Testis (tissue), 3 donors: ENCODE measurements around the gene RIN2. TPM values are rescaled to one million over a fixed set of nuclear protein-coding genes. Genes with fewer than 3 reads are reported as not detected.

ENCODE experiments used
- DNase-seq: peaks from one replicate; pipeline ENCODE4 v3.0.0-alpha.2; 2019
- H3K27ac ChIP-seq, 2 donors: fragments of 200-600 bp; sonication (generic); one replicate each; pipeline ENCODE4 v1.5.1; 2019
- H3K27me3 ChIP-seq: fragments of 200-600 bp; sonication (generic); one replicate; pipeline ENCODE4 v1.5.1; 2019
- H3K36me3 ChIP-seq: fragments of 200-600 bp; sonication (generic); one replicate; pipeline ENCODE4 v1.5.1; 2017; ENCODE audit warnings: low read depth; ENCODE audit errors: missing control alignments
- H3K4me1 ChIP-seq: fragments of 200-600 bp; sonication (generic); one replicate; pipeline ENCODE4 v1.5.1; 2019
- H3K4me3 ChIP-seq, 2 donors: fragments of 200-600 bp; sonication (generic); one replicate each; pipeline ENCODE4 v1.5.1; 2017 to 2019
- H3K9me3 ChIP-seq: fragments of 200-600 bp; sonication (generic); one replicate; pipeline ENCODE4 v1.5.1; 2017
- POLR2A ChIP-seq: fragments of 450-650 bp; IDR thresholded peaks from one replicate; pipeline ENCODE4 v1.6.1; 2017; ENCODE audit warnings: antibody characterized with exemption, mild to moderate bottlenecking, moderate library complexity
- WGBS, 2 donors: methylation state at CpG; one replicate each; pipeline ENCODE4 v1.1.5; 2018; 5-methylcytosine and 5-hydroxymethylcytosine counted together
- intact Hi-C: fragments of 100-400 bp; cut with DNase I; formaldehyde crosslinking; loops from one replicate; pipeline ENCODE4 v1.15.1; 2023; ENCODE audit warnings: low total_unique reads
- polyA plus RNA-seq: library from polyadenylated mRNA; stranded (reverse); fragments of 350-450 nt; fragmentation: Illumina TruSeq; extraction: RNeasy Lipid Tissue Mini Kit (QIAGEN cat#74804); gene quantifications from one replicate; pipeline ENCODE4 v1.2.3, GENCODE V29; 2014; ENCODE audit warnings: low read depth, low replicate concordance; ENCODE audit not compliant: insufficient read depth
- total RNA-seq, 2 donors: library from RNA; depleted of rRNA; stranded (reverse); fragments of >200 nt; gene quantifications; one replicate each; pipeline ENCODE4 v1.2.3, GENCODE V29; 2016
- TF ChIP-seq, protein P1 (sequence below), 3 experiments: fragments of 450-650 bp in 2 of 3; fragments of 200-600 bp in 1 of 3; sonication (generic) in 1 of 3; IDR thresholded peaks; one replicate each; pipeline ENCODE4 v1.5.1; 2016 to 2019; ENCODE audit warnings: antibody characterized with exemption in 3 of 3, mild to moderate bottlenecking in 2 of 3, moderate library complexity in 1 of 3

Gene RIN2
- total and polyA plus RNA-seq, 3 donors from 2014 or later, result 9.1 to 29.2 (median 16.0) TPM

GRCh38 chr20:19767070-19767469, 9.0 kb downstream of the RIN2 start:
- Histone ChIP-seq H3K36me3 (no peaks in the 10 kb centered on the region), H3K4me1 (no peaks in the 10 kb centered on the region), H3K27ac (no peak overlapping the region), H3K9me3 (no peaks in the 10 kb centered on the region), H3K27me3 (no peaks in the 10 kb centered on the region), H3K4me3 (no peak overlapping the region)
- intact Hi-C loops, result no loop called here
- TF ChIP-seq, protein P1, sequence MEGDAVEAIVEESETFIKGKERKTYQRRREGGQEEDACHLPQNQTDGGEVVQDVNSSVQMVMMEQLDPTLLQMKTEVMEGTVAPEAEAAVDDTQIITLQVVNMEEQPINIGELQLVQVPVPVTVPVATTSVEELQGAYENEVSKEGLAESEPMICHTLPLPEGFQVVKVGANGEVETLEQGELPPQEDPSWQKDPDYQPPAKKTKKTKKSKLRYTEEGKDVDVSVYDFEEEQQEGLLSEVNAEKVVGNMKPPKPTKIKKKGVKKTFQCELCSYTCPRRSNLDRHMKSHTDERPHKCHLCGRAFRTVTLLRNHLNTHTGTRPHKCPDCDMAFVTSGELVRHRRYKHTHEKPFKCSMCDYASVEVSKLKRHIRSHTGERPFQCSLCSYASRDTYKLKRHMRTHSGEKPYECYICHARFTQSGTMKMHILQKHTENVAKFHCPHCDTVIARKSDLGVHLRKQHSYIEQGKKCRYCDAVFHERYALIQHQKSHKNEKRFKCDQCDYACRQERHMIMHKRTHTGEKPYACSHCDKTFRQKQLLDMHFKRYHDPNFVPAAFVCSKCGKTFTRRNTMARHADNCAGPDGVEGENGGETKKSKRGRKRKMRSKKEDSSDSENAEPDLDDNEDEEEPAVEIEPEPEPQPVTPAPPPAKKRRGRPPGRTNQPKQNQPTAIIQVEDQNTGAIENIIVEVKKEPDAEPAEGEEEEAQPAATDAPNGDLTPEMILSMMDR (IDR thresholded peaks at IDR 0.05), result no peak
- no peak for TF ChIP-seq POLR2A
- 67 to 84% methylated on average over 4 of the region's 4 CpGs for WGBS, 2 donors
- DNase-seq, result no peak

DNA sequence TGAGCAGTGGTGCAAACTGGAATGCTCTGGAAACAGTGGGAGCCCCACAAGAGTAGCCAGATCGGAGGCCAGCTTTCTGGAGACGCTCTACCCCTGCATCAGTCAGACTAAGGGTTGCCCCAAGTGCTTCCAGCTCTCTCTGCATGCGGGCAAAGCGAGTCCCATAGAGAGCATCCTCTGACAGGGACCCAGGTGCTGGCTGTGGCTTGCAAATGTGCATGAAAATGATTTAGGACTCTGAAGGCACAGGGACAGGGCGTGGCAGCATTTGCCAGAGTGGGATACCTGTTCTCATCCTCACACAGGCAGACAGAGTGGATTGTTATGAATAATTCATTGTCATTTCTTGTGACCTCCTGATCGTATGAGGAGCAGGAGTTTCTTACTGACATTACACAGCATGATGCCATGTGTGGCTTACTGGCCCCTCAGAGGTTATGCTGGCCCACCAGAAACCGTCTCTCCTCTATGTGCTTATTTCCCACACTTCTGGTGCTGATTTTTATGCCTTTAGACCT, 10.3 kb downstream of the RIN2 start:
- WGBS, 2 donors, result 91 to 95% methylated on average over 5 to 7 of the region's 7 CpGs
- H3K4me3 ChIP-seq, result no peak overlapping the region
- no peak overlapping the region for H3K27ac ChIP-seq
- intact Hi-C loops, result no loop called here
- DNase-seq, result no peak
- H3K27me3 ChIP-seq, result no peaks in the 10 kb centered on the region
- H3K4me1 ChIP-seq, result no peaks in the 10 kb centered on the region
- TF ChIP-seq, protein P1 (IDR thresholded peaks at IDR 0.05), result no peak
- TF ChIP-seq POLR2A, result no peak
- H3K36me3 ChIP-seq, result no peaks in the 10 kb centered on the region
- no peaks in the 10 kb centered on the region for H3K9me3 ChIP-seq

GRCh38 chr20:19769507-19769906, 11.4 kb downstream of the RIN2 start:
- intact Hi-C loops, result no loop called here
- H3K4me3 ChIP-seq, result no peak overlapping the region
- H3K36me3 ChIP-seq, result no peaks in the 10 kb centered on the region
- WGBS, 2 donors, result 81 to 89% methylated on average over 2 of the region's 2 CpGs
- TF ChIP-seq, protein P1 (IDR thresholded peaks at IDR 0.05), result no peak
- TF ChIP-seq POLR2A, result no peak
- no peak for DNase-seq
- H3K27ac ChIP-seq, result no peak overlapping the region
- no peaks in the 10 kb centered on the region for H3K4me1 ChIP-seq
- H3K9me3 ChIP-seq, result no peaks in the 10 kb centered on the region
- no peaks in the 10 kb centered on the region for H3K27me3 ChIP-seq

DNA sequence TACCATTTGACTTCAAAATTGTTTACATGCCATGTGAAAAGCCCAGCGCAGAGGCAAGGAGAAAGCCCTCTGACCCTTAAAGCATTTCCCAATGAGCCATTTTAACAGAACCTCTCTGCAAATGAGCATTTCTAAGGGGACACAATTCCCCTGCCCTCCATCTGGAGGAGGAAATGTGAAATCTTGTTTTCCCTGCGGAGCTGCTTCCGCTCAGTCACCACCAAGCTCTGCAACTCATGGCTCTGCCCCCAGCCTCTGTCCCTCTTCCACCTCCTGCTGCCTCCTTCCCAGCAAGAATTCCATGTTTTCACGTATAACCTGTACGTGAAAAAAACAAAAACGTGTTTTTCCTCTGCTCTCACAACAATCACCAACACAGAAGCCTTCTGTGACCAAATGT, 12.3 kb downstream of the RIN2 start:
- H3K27ac ChIP-seq, result no peak overlapping the region
- H3K27me3 ChIP-seq, result no peaks in the 10 kb centered on the region
- H3K4me1 ChIP-seq, result no peaks in the 10 kb centered on the region
- no peaks in the 10 kb centered on the region for H3K9me3 ChIP-seq
- H3K4me3 ChIP-seq, result no peak overlapping the region
- TF ChIP-seq, protein P1 (IDR thresholded peaks at IDR 0.05), result no peak
- TF ChIP-seq POLR2A, result no peak
- DNase-seq, result no peak
- no peaks in the 10 kb centered on the region for H3K36me3 ChIP-seq
- 74 to 87% methylated on average over 6 of the region's 6 CpGs for WGBS, 2 donors
- intact Hi-C loops, result no loop called here

- H3K4me3 ChIP-seq, result no peak overlapping the region
- no peaks in the 10 kb centered on the region for H3K27me3 ChIP-seq
- WGBS, 2 donors, result 100% methylated on average over 2 of the region's 2 CpGs
- no peak overlapping the region for H3K27ac ChIP-seq
- TF ChIP-seq, protein P1 (IDR thresholded peaks at IDR 0.05), result no peak
- TF ChIP-seq POLR2A, result no peak
- no peaks in the 10 kb centered on the region for H3K4me1 ChIP-seq
- no peaks in the 10 kb centered on the region for H3K36me3 ChIP-seq
- intact Hi-C loops, result no loop called here
- DNase-seq, result no peak
- no peaks in the 10 kb centered on the region for H3K9me3 ChIP-seq
Measured at GRCh38 chr20:19771031-19771430, 13.0 kb downstream of the RIN2 start.
